Activated naive CD8-positive, alpha-beta T cell treated with anti-CD3 and anti-CD28 coated beads, Interleukin-2, amount 10 ng/mL, durations not matched to agents 7 days and 5 days (primary cell): ENCODE data around the gene CORO6. TPM values are rescaled to one million over a fixed set of nuclear protein-coding genes. Genes with fewer than 3 reads are reported as not detected.

Experiments
- ATAC-seq: fragments of 150-1000 bp; cut with Tn5 transposase; one replicate; pipeline ENCODE4 v1.10.0; 2021; ENCODE audit warnings: low read depth, moderate library complexity
- POLR2A ChIA-PET: fragments of 350-600 bp; sonication (Branson Sonifier 250); formaldehyde crosslinking; loops from one replicate; lab custom pipeline; 2021; ENCODE audit warnings: antibody characterized with exemption; lab: Charles Lee
- DNase-seq: peaks from one replicate; pipeline ENCODE4 v3.0.0; 2021
- H3K27ac Mint-ChIP-seq: one replicate; pipeline ENCODE4 v1.8.0; 2022; ENCODE audit warnings: mild to moderate bottlenecking, mixed read lengths
- H3K27me3 Mint-ChIP-seq: one replicate; pipeline ENCODE4 v1.8.0; 2022; ENCODE audit warnings: mild to moderate bottlenecking, moderate library complexity, mixed read lengths
- H3K36me3 Mint-ChIP-seq: one replicate; pipeline ENCODE4 v1.8.0; 2021; ENCODE audit warnings: mild to moderate bottlenecking, mixed read lengths
- H3K4me1 Mint-ChIP-seq: one replicate; pipeline ENCODE4 v1.8.0; 2021; ENCODE audit warnings: mixed read lengths
- H3K4me3 Mint-ChIP-seq: one replicate; pipeline ENCODE4 v1.8.0; 2022; ENCODE audit warnings: mild to moderate bottlenecking, moderate library complexity, mixed read lengths
- H3K9me3 Mint-ChIP-seq: one replicate; pipeline ENCODE4 v1.8.0; 2021; ENCODE audit warnings: mixed read lengths
- total RNA-seq, 2 experiments: library from RNA; stranded (reverse); gene quantifications; one replicate each; pipeline ENCODE4 v1.2.3, GENCODE V29; 2021

CORO6 gene
- total RNA-seq, 2 experiments from 2014 or later = 8.2 to 9.0 TPM

- peaks cover 47% of the 10 kb centered on the region for H3K4me1 Mint-ChIP-seq
- peak overlapping the region; percentile 87 for H3K4me3 Mint-ChIP-seq
- no peaks in the 10 kb centered on the region for H3K36me3 Mint-ChIP-seq
- no peaks in the 10 kb centered on the region for H3K27me3 Mint-ChIP-seq
- H3K9me3 Mint-ChIP-seq = no peaks in the 10 kb centered on the region
- DNase-seq (no peak), ATAC-seq (no peak)
- POLR2A ChIA-PET = interaction anchor here (0.7 to 4.5 kb wide), 6 partner anchors 10 to 183 kb away, joined by 3 to 45 read pairs (median 6); partner anchors contain the start of genes ABHD15 and TP53I13
- H3K27ac Mint-ChIP-seq = peak overlapping the region; percentile 90
Observed at GRCh38 chr17:29590411-29591145, 32.1 kb downstream of the CORO6 start.

DNA sequence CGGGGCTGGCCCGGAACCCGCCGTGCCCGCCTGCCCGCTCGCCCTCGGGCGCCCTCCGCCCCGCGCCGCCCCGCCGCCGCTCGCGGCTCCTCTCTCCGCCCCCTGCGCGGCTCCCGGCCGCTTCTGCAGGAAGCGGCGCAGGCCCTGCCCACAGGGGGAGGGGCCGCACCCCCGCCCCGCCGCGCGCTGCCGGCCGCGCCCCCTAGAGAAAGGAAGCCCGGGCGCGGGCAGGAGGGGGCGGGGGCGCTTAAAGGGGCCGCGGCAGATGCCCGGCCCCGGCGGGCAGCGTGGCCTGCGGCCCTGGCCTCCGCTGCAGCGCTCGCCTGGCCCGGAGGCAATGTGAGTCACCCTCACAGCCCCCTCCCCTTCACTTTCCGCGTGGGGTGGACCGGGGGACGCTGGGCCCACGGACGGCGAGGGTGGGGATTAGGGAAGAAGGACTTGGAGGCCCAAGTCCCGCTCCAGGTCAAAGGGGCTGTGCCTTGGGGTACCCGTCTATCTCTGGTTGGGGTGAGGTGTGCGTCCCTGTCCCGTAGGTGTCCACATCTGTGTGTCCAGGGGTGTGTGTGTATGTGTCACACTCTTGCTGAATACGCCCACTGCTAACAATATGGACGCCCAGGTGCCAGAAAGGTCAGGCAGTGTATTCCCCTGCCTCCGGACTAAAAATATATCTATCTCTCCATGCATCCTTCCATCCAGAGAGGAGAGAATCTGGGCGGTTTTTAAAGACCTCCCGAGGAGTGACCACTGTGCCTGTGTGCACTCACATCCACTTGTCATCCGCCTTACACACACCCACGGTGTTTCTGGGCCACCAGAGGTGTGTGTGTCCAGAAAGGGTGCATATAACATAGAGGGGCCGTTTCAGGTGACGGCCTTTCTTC is 32.9 kb downstream of the CORO6 start, which contains the start of gene GIT1:
Gene GIT1 (minus strand): TSS at position 125 of the 887 bp plus-strand sequence. CDS start 270 bp downstream, outside the sequence.
- peak within 1 kb of the TSS; percentile 90 for H3K27ac Mint-ChIP-seq
- H3K9me3 Mint-ChIP-seq = no peaks in the 10 kb centered on the region
- H3K36me3 Mint-ChIP-seq = no peaks in the 10 kb centered on the region
- H3K4me3 Mint-ChIP-seq = peak within 1 kb of the TSS; percentile 97
- POLR2A ChIA-PET = interaction anchor here (1.0 to 2.0 kb wide), 3 partner anchors 28 to 172 kb away, joined by 3 to 11 read pairs (median 7); no protein-coding TSS in a partner anchor
- no peaks in the 10 kb centered on the region for H3K27me3 Mint-ChIP-seq
- peaks cover 51% of the 10 kb centered on the region for H3K4me1 Mint-ChIP-seq
- DNase-seq (peak; percentile 92), ATAC-seq (peak; percentile 64)

DNA sequence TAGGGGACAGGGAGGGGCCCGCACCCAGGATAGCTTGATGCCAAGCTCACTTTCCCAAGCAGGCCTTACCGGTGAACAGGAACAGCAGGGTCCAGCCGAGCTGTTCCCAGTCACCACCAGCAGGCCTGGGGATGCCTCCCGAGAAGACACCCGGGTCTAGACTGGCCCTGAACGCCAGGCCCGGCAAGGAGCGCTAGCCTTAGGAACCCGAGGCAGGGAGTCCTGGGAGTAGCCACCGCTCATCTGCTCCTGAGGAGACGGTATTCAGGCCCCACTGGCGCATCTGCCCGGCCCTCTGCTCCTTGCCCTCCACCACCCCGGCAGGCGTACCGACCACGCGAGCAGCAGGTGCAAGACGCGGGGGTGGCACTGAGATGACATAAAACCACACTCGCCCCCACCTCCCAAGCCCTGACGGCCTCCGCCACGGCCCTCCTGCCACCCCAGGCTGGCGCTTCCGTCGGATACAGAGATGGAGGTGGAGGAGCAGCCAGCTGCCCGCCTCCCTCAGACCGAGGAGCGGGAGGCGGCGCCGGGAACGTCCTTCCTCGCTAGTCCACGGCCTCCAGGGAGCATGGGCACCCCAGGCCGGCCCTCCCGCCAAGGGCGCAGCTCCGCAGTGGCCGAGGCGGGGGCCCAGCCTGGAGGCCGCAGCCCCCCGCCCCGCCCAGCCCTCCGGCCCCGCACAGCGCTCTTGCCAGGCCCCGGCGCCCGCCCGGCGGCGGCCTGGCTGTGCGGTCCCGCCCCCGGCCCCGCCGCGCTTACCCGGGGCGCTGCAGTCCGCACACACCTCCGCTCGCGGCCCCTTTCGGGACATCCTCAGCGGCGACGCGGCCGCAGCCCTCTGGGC is 33.9 kb downstream of the CORO6 start:
- POLR2A ChIA-PET = interaction anchor here (0.6 to 3.7 kb wide), 11 partner anchors 12 to 199 kb away, joined by 3 to 34 read pairs (median 4); partner anchors contain the start of genes ABHD15, TAOK1 and TP53I13
- no peaks in the 10 kb centered on the region for H3K9me3 Mint-ChIP-seq
- H3K27me3 Mint-ChIP-seq = no peaks in the 10 kb centered on the region

GRCh38 chr17:29588017-29588561 is 34.6 kb downstream of the CORO6 start:
- no peak for ATAC-seq
- Mint-ChIP-seq H3K27ac (peak overlapping the region; percentile 88), H3K36me3 (peaks cover 1% of the 10 kb centered on the region), H3K27me3 (no peaks in the 10 kb centered on the region), H3K4me1 (peaks cover 54% of the 10 kb centered on the region), H3K4me3 (peak overlapping the region; percentile 97), H3K9me3 (no peaks in the 10 kb centered on the region)
- DNase-seq = no peak
- POLR2A ChIA-PET = interaction anchor here (0.6 to 3.7 kb wide), 11 partner anchors 11 to 198 kb away, joined by 3 to 34 read pairs (median 4); partner anchors contain the start of genes ABHD15, TAOK1 and TP53I13

More for the DNA sequence above, 33.9 kb downstream of the CORO6 start:
- Mint-ChIP-seq H3K4me3 (peak overlapping the region; percentile 97), H3K4me1 (peaks cover 54% of the 10 kb centered on the region), H3K36me3 (no peaks in the 10 kb centered on the region), H3K27ac (peak overlapping the region; percentile 51)
- DNase-seq = peak; percentile 68
- ATAC-seq = peak; percentile 20

DNA sequence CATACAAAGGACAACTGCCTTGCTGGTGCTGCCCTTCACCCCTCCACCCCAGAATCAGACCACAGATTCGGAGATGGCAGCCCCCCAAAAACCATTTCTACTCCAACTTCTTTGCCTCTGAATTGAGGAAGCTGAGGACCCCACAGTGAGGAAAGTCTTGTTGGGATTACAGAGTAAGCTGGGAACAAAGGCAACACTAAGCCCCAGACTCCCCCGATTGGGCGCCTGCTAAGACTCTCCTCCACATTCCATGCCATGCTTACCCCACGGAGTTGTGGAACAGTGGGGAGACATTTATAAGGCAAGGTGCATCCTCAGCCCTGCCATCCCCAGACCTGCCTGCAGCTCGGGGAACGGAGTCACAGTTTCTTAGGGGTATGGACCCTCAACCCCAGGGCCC is 35.1 kb downstream of the CORO6 start:
- peak overlapping the region; percentile 97 for H3K4me3 Mint-ChIP-seq
- DNase-seq (no peak), ATAC-seq (no peak)
- no peaks in the 10 kb centered on the region for H3K9me3 Mint-ChIP-seq
- POLR2A ChIA-PET = interaction anchor here (0.9 to 3.7 kb wide), 7 partner anchors 13 to 197 kb away, joined by 4 to 34 read pairs (median 6); partner anchors contain the start of genes ABHD15, TAOK1 and TP53I13
- peaks cover 53% of the 10 kb centered on the region for H3K4me1 Mint-ChIP-seq
- H3K36me3 Mint-ChIP-seq = peaks cover 1% of the 10 kb centered on the region
- no peaks in the 10 kb centered on the region for H3K27me3 Mint-ChIP-seq
- H3K27ac Mint-ChIP-seq = peak overlapping the region; percentile 30

DNA sequence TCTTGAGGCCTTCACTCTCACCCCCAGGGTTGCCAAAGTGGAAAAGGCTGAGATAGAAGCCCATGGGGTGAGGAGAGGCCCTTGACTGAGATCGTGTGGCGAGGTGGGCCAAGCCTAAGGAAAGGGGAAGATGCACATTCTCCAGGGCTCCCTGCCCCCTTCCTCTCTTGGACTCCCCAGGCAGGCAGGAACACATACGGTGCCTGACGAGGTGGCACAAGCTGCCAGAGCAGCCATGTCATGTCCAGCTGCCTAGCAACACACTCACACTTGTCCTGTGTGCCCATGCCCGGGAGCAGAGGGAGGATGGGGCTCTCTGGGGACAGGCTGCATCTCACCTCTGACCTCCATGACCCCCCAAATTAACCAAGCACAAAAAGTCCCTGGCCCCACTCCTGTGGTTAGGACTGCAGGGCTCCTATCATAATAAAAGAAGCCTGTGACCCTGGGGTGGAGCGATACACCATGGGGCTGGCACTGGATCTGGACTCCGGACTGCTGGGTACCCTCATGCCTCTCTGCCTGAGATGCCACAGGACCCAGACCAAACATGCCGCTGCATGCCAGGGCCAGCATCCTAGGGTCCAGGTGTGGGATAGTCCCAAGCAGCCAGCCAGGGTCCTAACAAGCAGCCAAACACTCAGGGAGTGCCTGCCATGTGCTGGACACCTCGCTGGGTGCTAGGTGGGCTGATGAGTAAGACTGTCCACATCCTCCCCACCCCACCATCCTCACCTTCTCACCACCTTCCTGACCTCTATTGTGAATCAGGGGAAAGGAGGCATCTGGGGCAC is 35.8 kb downstream of the CORO6 start:
- ATAC-seq = no peak
- Mint-ChIP-seq H3K4me1 (peaks cover 50% of the 10 kb centered on the region), H3K9me3 (no peaks in the 10 kb centered on the region), H3K27ac (peak overlapping the region; percentile 42), H3K4me3 (peak overlapping the region; percentile 97), H3K27me3 (no peaks in the 10 kb centered on the region), H3K36me3 (peaks cover 4% of the 10 kb centered on the region)
- DNase-seq = no peak
- POLR2A ChIA-PET = interaction anchor here (1.3 to 3.7 kb wide), 5 partner anchors 15 to 30 kb away, joined by 5 to 34 read pairs (median 6); partner anchors contain the start of genes ABHD15 and TP53I13

DNA sequence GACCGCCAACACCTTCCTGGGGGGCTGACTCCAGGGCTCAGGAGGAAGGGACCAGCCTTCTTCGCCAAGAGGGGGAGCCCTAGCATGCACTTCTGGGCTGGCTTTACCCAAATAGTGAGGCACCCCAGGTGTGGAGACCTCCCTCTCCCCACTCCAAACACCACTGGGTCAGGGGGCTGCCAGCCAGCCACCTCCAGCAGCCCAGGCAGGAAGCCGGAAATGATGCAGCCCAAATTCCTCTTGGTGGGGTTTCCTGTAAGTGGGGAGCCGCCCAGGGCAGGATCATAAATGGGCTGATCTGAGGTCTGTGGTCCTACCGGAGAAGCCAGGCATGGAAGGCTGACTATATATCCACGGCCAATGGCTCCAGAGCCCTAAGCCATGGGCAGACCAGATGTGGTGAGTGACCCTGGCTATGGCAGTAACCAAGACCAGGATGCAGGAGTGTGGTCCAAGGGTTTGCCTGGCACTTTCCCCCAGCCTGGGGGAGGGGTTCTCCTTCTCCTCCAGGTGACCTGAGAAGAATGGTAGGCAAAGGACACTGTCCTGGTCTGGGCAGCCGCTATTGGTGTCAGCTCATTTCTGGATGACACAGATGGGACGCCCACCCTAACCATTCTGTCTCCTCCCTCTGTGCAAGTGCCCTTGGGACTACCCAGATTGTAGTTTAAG is 37.5 kb downstream of the CORO6 start:
- H3K4me1 Mint-ChIP-seq = peaks cover 43% of the 10 kb centered on the region
- DNase-seq (peak; percentile 54), ATAC-seq (no peak)
- POLR2A ChIA-PET = interaction anchor here (0.5 to 3.7 kb wide), 4 partner anchors 17 to 444 kb away, joined by 3 to 34 read pairs (median 6); partner anchors contain the start of genes ABHD15 and TP53I13
- H3K27ac Mint-ChIP-seq = peak overlapping the region; percentile 83
- peak overlapping the region; percentile 16 for H3K4me3 Mint-ChIP-seq
- H3K9me3 Mint-ChIP-seq = no peaks in the 10 kb centered on the region
- H3K27me3 Mint-ChIP-seq = no peaks in the 10 kb centered on the region
- peaks cover 6% of the 10 kb centered on the region for H3K36me3 Mint-ChIP-seq

DNA sequence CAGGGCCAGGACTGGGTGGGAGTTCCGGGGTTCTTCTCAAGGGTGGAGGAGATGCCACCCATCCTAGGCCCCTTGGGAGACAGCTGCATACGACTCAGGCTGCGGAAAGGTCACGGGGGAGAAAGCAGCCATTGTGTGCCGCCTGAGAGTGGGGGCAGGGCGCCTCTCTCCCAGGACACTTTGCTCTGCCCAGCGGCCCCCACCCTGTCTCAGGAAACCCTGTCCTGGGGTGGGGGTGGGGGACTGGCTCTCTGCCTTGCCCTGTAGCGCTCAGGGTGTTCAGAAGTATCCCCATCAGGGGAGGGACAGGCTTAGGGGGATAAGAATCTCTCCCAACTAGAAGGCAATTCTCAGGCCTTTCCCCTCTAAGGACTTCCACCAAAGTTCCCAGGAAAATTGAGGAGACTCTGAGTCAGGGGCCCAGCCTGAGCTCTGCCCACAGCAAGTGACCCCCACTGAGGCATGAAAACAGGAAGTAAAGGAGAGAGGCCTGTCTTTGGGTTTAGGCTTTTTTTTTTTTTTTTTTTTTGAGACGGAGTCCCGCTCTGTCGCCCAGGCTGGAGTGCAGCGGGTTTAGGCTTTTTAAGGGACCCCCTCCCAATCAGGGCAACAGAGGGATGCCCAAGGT is 38.1 kb downstream of the CORO6 start:
- DNase-seq = no peak
- H3K27ac Mint-ChIP-seq = peak overlapping the region; percentile 83
- no peak for ATAC-seq
- no peaks in the 10 kb centered on the region for H3K27me3 Mint-ChIP-seq
- no peaks in the 10 kb centered on the region for H3K9me3 Mint-ChIP-seq
- H3K4me3 Mint-ChIP-seq = no peak overlapping the region
- H3K4me1 Mint-ChIP-seq = peaks cover 40% of the 10 kb centered on the region
- H3K36me3 Mint-ChIP-seq = peaks cover 6% of the 10 kb centered on the region
- POLR2A ChIA-PET = interaction anchor here (0.6 kb wide), 1 partner anchor 14 kb away, joined by 4 read pairs; no protein-coding TSS in a partner anchor

- DNase-seq (no peak), ATAC-seq (no peak)
- H3K9me3 Mint-ChIP-seq = no peaks in the 10 kb centered on the region
- peaks cover 8% of the 10 kb centered on the region for H3K36me3 Mint-ChIP-seq
- no peak overlapping the region for H3K4me3 Mint-ChIP-seq
- H3K27me3 Mint-ChIP-seq = no peaks in the 10 kb centered on the region
- H3K4me1 Mint-ChIP-seq = peaks cover 40% of the 10 kb centered on the region
- peak overlapping the region; percentile 64 for H3K27ac Mint-ChIP-seq
- POLR2A ChIA-PET = interaction anchor here (1.1 kb wide), 1 partner anchor 35 kb away, joined by 3 read pairs; no protein-coding TSS in a partner anchor
Observed at GRCh38 chr17:29583324-29584248, 39.1 kb downstream of the CORO6 start.

GRCh38 chr17:29582772-29583171 is 39.9 kb downstream of the CORO6 start:
- POLR2A ChIA-PET = interaction anchor here (1.0 kb wide), 1 partner anchor 15 kb away, joined by 3 read pairs; the partner anchor contains the start of gene TP53I13
- DNase-seq (no peak), ATAC-seq (no peak)
- Mint-ChIP-seq H3K27ac (peak overlapping the region; percentile 12), H3K9me3 (no peaks in the 10 kb centered on the region), H3K4me1 (peaks cover 34% of the 10 kb centered on the region), H3K27me3 (no peaks in the 10 kb centered on the region), H3K4me3 (no peak overlapping the region), H3K36me3 (peaks cover 8% of the 10 kb centered on the region)
